Right cardiac atrium (tissue), 5 donors: Measurements from ENCODE around the gene PDC. TPM values are rescaled to one million over a fixed set of nuclear protein-coding genes. Genes with fewer than 3 reads are reported as not detected.

ENCODE experiments used
- polyA plus RNA-seq: library from polyadenylated mRNA; stranded (reverse); fragments of 200-250 nt; gene quantifications from one replicate; pipeline ENCODE4 v1.2.3, GENCODE V29; 2013
- total RNA-seq, 4 donors: library from RNA; stranded (reverse); fragmentation: NEBNext Ultra II Directional; extraction: Animal tissue kit (Norgen Biotek cat#: 25700); gene quantifications; one replicate each; pipeline ENCODE4 v1.2.1, GENCODE V29; 2021
- donor health status: healthy with polysubstance abuse.
- donor health status: DM: no; HTN: yes; CAD: no.
- donor health status: DM: no; HTN: no; CAD: no.
- donor health status: DM: no; HTN: yes; CAD: no; lungs with severe emphysema.
- donor health status: DM: yes; HTN: yes; CAD: no.

Gene PDC
- total and polyA plus RNA-seq, 5 donors, result not detected

Other genes with a start within 250 kb of the PDC start
- 1 to 10 TPM in 3 of 4 donors, under 1 TPM in 1; 0.23 to 7.4 (median 4.4) TPM for gene PRG4, start 164.8 kb downstream of the PDC start, total RNA-seq
- 0.05 TPM for gene PRG4, start 164.8 kb downstream of the PDC start, polyA plus RNA-seq
- gene TPR, start 85.9 kb downstream of the PDC start, total RNA-seq, result 10 to 100 TPM; 44.7 to 63.6 (median 53.3) TPM
- gene TPR, start 85.9 kb downstream of the PDC start, polyA plus RNA-seq, result 17.8 TPM
- gene ODR4, start 85.3 kb downstream of the PDC start, total RNA-seq, result 10 to 100 TPM; 12.8 to 18.9 (median 15.9) TPM
- 9.9 TPM for gene ODR4, start 85.3 kb downstream of the PDC start, polyA plus RNA-seq
- gene PTGS2, start 219.3 kb upstream of the PDC start, total RNA-seq, result 1 to 10 TPM; 2.6 to 8.4 (median 6.5) TPM
- 2.3 TPM for gene PTGS2, start 219.3 kb upstream of the PDC start, polyA plus RNA-seq